Kidney (tissue), 14 donors: ENCODE results near the gene PLB1. TPM values are rescaled to one million over a fixed set of nuclear protein-coding genes. Genes with fewer than 3 reads are reported as not detected.

Experiments used
- DNase-seq, 5 donors: peaks; one replicate each; pipeline ENCODE4 v3.0.0-alpha.2; 2013 to 2020
- FAIRE-seq: peaks from 2 replicates; lab custom pipeline; 2012; peaks lifted over from hg19 to GRCh38; lab: Jason Lieb, UNC
- H3K27ac ChIP-seq, 2 donors: one replicate each; pipeline ENCODE4 v1.7.0; 2013; ENCODE audit warnings: low read depth in 2 of 2, low read length in 2 of 2, inconsistent platforms in 1 of 2
- H3K27me3 ChIP-seq: one replicate; pipeline ENCODE4 v1.7.1; 2013; ENCODE audit warnings: low read length, inconsistent platforms; ENCODE audit not compliant: control insufficient read depth, insufficient read depth
- H3K36me3 ChIP-seq, 3 donors: one replicate each; pipeline versions ENCODE4 v1.7.0 to v1.7.1; 2013; ENCODE audit warnings: low read length in 3 of 3, control low read depth in 1 of 3, inconsistent platforms in 1 of 3; ENCODE audit not compliant: insufficient read depth in 3 of 3, control insufficient read depth in 2 of 3
- H3K4me1 ChIP-seq, 3 donors: one replicate each; pipeline versions ENCODE4 v1.7.0 to v1.7.1; 2013; ENCODE audit warnings: low read length in 3 of 3, inconsistent platforms in 1 of 3, low read depth in 1 of 3; ENCODE audit not compliant: control insufficient read depth in 2 of 3, insufficient read depth in 2 of 3
- H3K4me3 ChIP-seq, 3 donors: one replicate each; pipeline versions ENCODE4 v1.7.0 to v1.8.1; 2013; ENCODE audit warnings: low read length in 3 of 3, control low read depth in 1 of 3, inconsistent platforms in 1 of 3
- H3K9ac ChIP-seq, 3 donors: one replicate each; pipeline versions ENCODE4 v1.7.0 to v1.7.1; 2013; ENCODE audit warnings: low read length in 3 of 3, control low read depth in 1 of 3, inconsistent platforms in 1 of 3
- H3K9me3 ChIP-seq, 3 donors: one replicate each; pipeline versions ENCODE4 v1.7.0 to v1.7.1; 2013; ENCODE audit warnings: low read length in 3 of 3, control low read depth in 1 of 3, inconsistent platforms in 1 of 3; ENCODE audit not compliant: control insufficient read depth in 2 of 3, insufficient read depth in 1 of 3
- intact Hi-C: fragments of 100-400 bp; cut with DNase I; formaldehyde crosslinking; loops from one replicate; pipeline ENCODE4 v1.11.1; 2022
- polyA plus RNA-seq: library from polyadenylated mRNA; stranded (reverse); fragments of 350-450 nt; fragmentation: Illumina TruSeq; extraction: RNeasy Lipid Tissue Mini Kit (QIAGEN cat#74804); gene quantifications from one replicate; pipeline ENCODE4 v1.2.3, GENCODE V29; 2014; ENCODE audit warnings: low read depth, low replicate concordance; ENCODE audit not compliant: insufficient read depth
- total RNA-seq: library from RNA; stranded (reverse); fragmentation: NEBNext Ultra II Directional; extraction: Animal tissue kit (Norgen Biotek cat#: 25700); gene quantifications from one replicate; pipeline ENCODE4 v1.2.1, GENCODE V29; 2021
- TF ChIP-seq, protein P1 (sequence below): IDR thresholded peaks from 3 replicates; pipeline ENCODE4 v1.5.1; 2012; ENCODE audit warnings: mild to moderate bottlenecking, moderate library complexity, borderline replicate concordance; ENCODE audit not compliant: insufficient read depth; ENCODE audit errors: extremely low read depth
- donor health status: control.
- donor health status: control.
- donor health status: control.
- donor health status: control.
- donor health status: control.
- donor health status: DM: yes; HTN: yes; CAD: no.
- donor health status: Normal renal cell carcinoma (clear cell type).

Gene PLB1
- total and polyA plus RNA-seq, 2 donors from 2014 or later = 0.95 to 6.8 TPM

DNA sequence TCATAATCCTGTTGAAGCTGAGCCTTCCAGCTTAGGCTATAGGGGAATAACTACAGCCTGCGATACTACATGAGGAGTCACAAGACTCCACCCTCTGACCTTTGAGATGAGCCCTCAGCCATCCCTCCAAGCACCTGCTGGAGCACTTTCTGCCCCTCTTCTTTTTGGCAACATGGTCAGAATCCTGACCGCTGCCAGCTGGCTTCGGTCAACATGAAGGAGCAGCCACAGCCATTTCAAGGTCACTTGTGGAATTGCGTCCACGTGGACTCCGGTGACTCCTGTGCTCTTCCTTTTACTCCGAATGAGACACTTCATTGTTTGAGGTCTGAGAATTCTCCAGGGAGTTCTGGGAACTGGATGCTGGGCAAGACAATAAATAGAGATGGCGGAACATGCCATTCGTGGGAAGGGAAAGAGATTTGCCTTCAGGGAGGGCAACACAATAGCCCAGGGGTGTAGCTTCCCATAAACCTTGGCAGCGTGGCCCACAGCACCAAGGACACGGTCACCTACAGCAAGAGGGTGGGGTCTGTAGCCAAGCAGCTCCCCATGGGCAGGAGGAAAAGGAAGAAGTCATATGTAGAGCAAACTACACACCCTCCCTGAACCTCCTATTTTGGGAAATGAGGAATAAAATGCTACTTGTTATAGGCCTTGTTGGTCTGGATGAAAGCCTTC is 182.5 kb downstream of the PLB1 start:
- H3K9ac ChIP-seq = no peak overlapping the region
- no peak overlapping the region for H3K27ac ChIP-seq
- TF ChIP-seq, protein P1, sequence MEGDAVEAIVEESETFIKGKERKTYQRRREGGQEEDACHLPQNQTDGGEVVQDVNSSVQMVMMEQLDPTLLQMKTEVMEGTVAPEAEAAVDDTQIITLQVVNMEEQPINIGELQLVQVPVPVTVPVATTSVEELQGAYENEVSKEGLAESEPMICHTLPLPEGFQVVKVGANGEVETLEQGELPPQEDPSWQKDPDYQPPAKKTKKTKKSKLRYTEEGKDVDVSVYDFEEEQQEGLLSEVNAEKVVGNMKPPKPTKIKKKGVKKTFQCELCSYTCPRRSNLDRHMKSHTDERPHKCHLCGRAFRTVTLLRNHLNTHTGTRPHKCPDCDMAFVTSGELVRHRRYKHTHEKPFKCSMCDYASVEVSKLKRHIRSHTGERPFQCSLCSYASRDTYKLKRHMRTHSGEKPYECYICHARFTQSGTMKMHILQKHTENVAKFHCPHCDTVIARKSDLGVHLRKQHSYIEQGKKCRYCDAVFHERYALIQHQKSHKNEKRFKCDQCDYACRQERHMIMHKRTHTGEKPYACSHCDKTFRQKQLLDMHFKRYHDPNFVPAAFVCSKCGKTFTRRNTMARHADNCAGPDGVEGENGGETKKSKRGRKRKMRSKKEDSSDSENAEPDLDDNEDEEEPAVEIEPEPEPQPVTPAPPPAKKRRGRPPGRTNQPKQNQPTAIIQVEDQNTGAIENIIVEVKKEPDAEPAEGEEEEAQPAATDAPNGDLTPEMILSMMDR = no peak
- H3K4me3 ChIP-seq = no peak overlapping the region
- no peaks in the 10 kb centered on the region for H3K36me3 ChIP-seq
- H3K27me3 ChIP-seq = no peaks in the 10 kb centered on the region
- FAIRE-seq (no peak), DNase-seq (no peak)
- H3K9me3 ChIP-seq = peaks cover 0 to under 1% (median 0%) of the 10 kb centered on the region in 3 donors
- peaks cover 0 to 17% (median 14%) of the 10 kb centered on the region in 3 donors for H3K4me1 ChIP-seq
- intact Hi-C loops = no loop called here

- Histone ChIP-seq H3K27me3 (no peaks in the 10 kb centered on the region), H3K9ac (no peak overlapping the region), H3K36me3 (no peaks in the 10 kb centered on the region), H3K4me1 (peaks cover 0 to 24% (median 20%) of the 10 kb centered on the region in 3 donors), H3K27ac (no peak overlapping the region), H3K4me3 (no peak overlapping the region), H3K9me3 (no peaks in the 10 kb centered on the region)
- intact Hi-C loops = no loop called here
- DNase-seq (no peak), FAIRE-seq (no peak)
- TF ChIP-seq, protein P1 = no peak
Observed at GRCh38 chr2:28678944-28679343, 183.1 kb downstream of the PLB1 start.

GRCh38 chr2:28680657-28681056 is 184.8 kb downstream of the PLB1 start:
- H3K9me3 ChIP-seq = no peaks in the 10 kb centered on the region
- no peaks in the 10 kb centered on the region for H3K27me3 ChIP-seq
- H3K27ac ChIP-seq = no peak overlapping the region
- H3K9ac ChIP-seq = no peak overlapping the region
- TF ChIP-seq, protein P1 = no peak
- FAIRE-seq (no peak), DNase-seq (no peak)
- no peak overlapping the region for H3K4me3 ChIP-seq
- intact Hi-C loops = no loop called here
- H3K36me3 ChIP-seq = no peaks in the 10 kb centered on the region
- peaks cover 0 to 24% (median 23%) of the 10 kb centered on the region in 3 donors for H3K4me1 ChIP-seq
